ENCODE data around the gene TPSAB1. TPM values are rescaled to one million over a fixed set of nuclear protein-coding genes. Genes with fewer than 3 reads are reported as not detected.

Gene TPSAB1
- total and polyA plus RNA-seq, 2 donors (not counting 3 experiments of a cell fraction or from before 2014, with no cell fraction given) = not detected

GRCh38 chr16:1277151-1277598 is 36.7 kb downstream of the TPSAB1 start:
- Histone ChIP-seq H3K79me2 (ENCODE audit: control insufficient read depth, insufficient read depth, low read length) (no peaks in the 10 kb centered on the region), H3K36me3 (ENCODE audit: control insufficient read depth in 2 of 2, extremely low read depth in 1 of 2, insufficient read depth in 2 of 2, low read length in 2 of 2) (no peaks in the 10 kb centered on the region), H3K9me3 (replicated peaks; ENCODE audit: control insufficient read depth, insufficient read depth, low read length) (no peaks in the 10 kb centered on the region), H3K27ac (ENCODE audit: insufficient read depth, low read depth, low read length) (no peak overlapping the region), H3K9me1 (replicated peaks; ENCODE audit: control insufficient read depth, extremely low read depth, insufficient read depth, low read length) (no peaks in the 10 kb centered on the region), H2AFZ (ENCODE audit: low read depth, low read length) (no peak overlapping the region), H3K4me2 (ENCODE audit: insufficient read depth, low read length) (no peak overlapping the region), H3K9ac (replicated peaks; ENCODE audit: extremely low read depth, insufficient read depth, low read length) (no peak overlapping the region), H3K4me3 (replicated peaks in 1 of 3; ENCODE audit: insufficient read depth in 1 of 3, low read depth in 1 of 3, low read length in 3 of 3) (no peak overlapping the region), H3K27me3 (ENCODE audit: control insufficient read depth in 2 of 2, insufficient read depth in 2 of 2, low read length in 2 of 2) (no peaks in the 10 kb centered on the region), H4K20me1 (replicated peaks; ENCODE audit: control insufficient read depth, extremely low read depth, insufficient read depth, low read length) (no peaks in the 10 kb centered on the region), H3K4me1 (ENCODE audit: control insufficient read depth, extremely low read depth, insufficient read depth, low read length) (no peaks in the 10 kb centered on the region)
- ChIA-PET POLR2A (no interaction called here), CTCF (no interaction called here)
- TF ChIP-seq POLR2A (IDR thresholded peaks at IDR 0.05; ENCODE audit: low read depth, low read length) (no peak), MYC (IDR thresholded peaks at IDR 0.05; ENCODE audit: low read depth, low read length) (no peak), GATA2 (IDR thresholded peaks at IDR 0.05; ENCODE audit: insufficient read depth, insufficient read length, low read depth, low read length) (no peak), FOS (IDR thresholded peaks at IDR 0.05; ENCODE audit: borderline replicate concordance, insufficient read depth, low read length) (no peak), MAX (IDR thresholded peaks at IDR 0.05; ENCODE audit: insufficient read depth, insufficient read length) (no peak)
- TF ChIP-seq, protein P1, sequence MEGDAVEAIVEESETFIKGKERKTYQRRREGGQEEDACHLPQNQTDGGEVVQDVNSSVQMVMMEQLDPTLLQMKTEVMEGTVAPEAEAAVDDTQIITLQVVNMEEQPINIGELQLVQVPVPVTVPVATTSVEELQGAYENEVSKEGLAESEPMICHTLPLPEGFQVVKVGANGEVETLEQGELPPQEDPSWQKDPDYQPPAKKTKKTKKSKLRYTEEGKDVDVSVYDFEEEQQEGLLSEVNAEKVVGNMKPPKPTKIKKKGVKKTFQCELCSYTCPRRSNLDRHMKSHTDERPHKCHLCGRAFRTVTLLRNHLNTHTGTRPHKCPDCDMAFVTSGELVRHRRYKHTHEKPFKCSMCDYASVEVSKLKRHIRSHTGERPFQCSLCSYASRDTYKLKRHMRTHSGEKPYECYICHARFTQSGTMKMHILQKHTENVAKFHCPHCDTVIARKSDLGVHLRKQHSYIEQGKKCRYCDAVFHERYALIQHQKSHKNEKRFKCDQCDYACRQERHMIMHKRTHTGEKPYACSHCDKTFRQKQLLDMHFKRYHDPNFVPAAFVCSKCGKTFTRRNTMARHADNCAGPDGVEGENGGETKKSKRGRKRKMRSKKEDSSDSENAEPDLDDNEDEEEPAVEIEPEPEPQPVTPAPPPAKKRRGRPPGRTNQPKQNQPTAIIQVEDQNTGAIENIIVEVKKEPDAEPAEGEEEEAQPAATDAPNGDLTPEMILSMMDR (IDR thresholded peaks at IDR 0.05; ENCODE audit: extremely low read depth in 1 of 2, insufficient read depth in 1 of 2, low read depth in 1 of 2, low read length in 2 of 2) = no peak
- dilution Hi-C loops (cut with MboI; ENCODE audit: extremely low pct_ligation_motif_present, low sequenced_read_pairs) = no loop called here
- DNase-seq (ENCODE audit: low read depth, low spot score) (no peak), FAIRE-seq (no peak)
- BruUV-seq (replicated peaks) = no TSS peak
- intact Hi-C loops (cut with micrococcal nuclease) = no loop called here
